Measurements from ENCODE around the gene BHLHE41.

DNA sequence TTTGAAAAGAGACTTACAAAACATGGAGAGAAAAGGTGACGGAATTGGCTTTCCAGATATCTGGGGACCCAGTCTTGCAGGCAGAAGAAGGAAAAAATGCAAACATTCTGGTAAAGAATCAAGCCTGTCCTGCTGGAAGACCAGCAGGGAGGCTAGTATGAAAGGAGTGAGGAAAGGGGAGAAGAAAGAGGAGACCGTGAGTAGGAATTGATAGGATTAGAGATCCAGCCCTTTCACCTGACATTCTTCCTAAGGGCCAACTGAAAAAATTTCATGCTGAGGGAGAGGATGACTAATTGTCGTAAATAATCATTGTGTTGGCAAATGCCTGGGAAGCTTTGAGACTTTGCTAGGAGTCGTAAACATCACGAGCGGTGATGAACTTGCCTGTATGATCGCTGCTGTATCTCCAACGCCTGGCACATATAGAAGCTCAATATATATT is 12.1 kb downstream of the BHLHE41 start:
- TF ChIP-seq CTCF (IDR thresholded peaks at IDR 0.05): no peak
- TF ChIP-seq POLR2A (IDR thresholded peaks at IDR 0.05): no peak
